ENCODE results near the gene PPP6R3.

The PPP6R3 gene

DNA sequence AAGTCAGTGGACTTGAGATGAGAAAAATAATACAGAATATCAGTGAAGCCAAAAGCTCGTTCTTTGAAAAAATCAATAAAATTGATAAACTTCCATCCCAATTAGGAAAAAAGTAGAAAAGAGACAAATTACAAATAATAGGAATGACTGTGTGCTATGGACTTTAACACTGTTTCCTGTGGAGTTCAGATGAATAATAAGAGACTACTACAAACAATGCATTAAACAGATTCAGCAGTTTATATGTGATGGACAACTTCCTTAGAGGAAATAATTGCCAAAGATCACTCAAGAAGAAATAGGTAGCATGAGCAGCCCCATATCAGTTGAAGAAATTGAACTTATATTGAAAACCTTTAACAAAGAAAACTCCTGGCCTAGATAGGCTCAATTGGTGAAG, 99.7 kb downstream of the PPP6R3 start:
- no peak for DNase-seq (ENCODE audit: low read depth in 2 of 2)

DNA sequence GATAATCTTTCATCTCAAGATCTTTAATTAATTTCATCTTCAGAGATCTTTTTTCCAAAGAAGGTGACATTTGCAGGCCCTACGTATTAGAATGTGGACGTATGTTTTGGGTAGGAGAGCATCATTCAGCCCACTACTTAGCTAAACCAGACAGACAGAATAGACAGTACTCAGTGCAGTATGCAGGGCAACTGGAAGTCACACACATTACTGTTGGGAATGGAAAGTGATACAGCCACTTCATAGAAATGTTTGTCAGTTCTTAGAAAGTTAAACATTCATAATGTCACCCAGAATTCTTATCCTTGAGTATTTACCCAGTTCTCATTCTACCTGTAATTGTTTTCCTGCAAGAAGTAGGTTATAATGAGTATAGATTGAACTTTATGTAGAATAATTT, 102.9 kb downstream of the PPP6R3 start:
- DNase-seq (ENCODE audit: low read depth in 2 of 2): no peak

GRCh38 chr11:68564261-68564660, 103.7 kb downstream of the PPP6R3 start:
- no peak for DNase-seq (ENCODE audit: low read depth in 2 of 2)

GRCh38 chr11:68565768-68566167, 105.2 kb downstream of the PPP6R3 start:
- DNase-seq (ENCODE audit: low read depth in 2 of 2): no peak

DNA sequence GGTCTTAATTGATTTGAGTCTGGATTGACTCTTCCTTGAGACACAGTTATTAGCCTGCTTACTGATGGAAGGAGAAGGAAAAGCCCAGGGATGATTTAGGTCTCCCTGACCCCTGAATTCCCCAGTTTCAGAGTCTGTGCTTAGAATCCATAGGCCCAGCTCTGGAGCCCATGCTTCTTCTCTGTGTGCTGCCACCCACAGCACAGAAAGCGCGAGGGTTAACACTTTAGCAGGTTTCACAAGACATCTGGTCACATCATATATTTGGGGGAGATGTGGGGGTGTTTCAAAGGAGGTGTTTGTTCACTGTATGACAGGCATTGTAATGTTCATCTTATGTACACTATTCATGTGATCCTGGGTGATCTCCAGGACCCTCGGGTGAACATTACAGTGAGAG, 107.0 kb downstream of the PPP6R3 start:
- no peak for DNase-seq (ENCODE audit: low read depth in 2 of 2)

DNA sequence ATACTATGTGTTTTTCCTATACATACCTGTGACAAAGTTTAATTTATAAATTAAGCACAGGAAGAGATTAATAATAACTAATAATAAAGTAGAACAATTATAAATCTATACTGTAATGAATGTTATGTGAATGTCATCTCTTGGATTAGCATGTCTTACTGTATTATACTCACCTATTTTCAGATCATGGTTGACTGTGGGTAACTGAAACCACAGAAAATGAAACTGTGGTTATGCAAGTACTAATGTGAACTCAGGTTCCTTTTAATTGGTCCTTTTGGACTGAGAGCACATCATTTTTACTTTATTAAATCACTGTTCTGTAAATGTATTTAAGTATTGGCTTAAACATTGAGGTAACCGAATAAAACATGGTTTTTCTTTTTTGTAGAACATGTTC, 108.8 kb downstream of the PPP6R3 start:
- DNase-seq (ENCODE audit: low read depth in 2 of 2): no peak

- no peak for DNase-seq (ENCODE audit: low read depth in 2 of 2)
Observed at GRCh38 chr11:68570691-68571090, 110.1 kb downstream of the PPP6R3 start.

GRCh38 chr11:68574308-68574707, 113.8 kb downstream of the PPP6R3 start:
- DNase-seq (ENCODE audit: low read depth in 2 of 2): no peak

GRCh38 chr11:68575025-68575665, 114.6 kb downstream of the PPP6R3 start:
- DNase-seq (ENCODE audit: low read depth in 2 of 2): no peak

DNA sequence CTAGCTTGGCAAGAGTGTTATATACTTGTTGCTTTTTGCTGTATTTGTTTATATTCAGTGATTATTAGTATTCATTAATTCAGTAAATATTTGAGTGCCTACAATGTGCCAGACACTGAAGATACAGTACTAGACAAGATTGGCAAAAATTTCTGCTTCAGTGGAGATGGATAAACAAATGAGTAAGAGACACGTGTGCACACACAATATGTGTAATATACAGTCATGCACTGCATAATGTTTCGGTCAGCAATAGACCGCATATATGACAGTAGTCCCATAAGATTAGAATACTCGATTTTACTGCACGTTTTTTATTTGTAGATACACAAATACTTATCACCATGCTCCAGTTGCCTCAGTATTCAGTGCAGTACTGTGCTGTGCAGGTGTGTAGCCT, 118.9 kb downstream of the PPP6R3 start:
- DNase-seq (ENCODE audit: low read depth in 2 of 2): no peak

GRCh38 chr11:68581439-68581838, 120.9 kb downstream of the PPP6R3 start:
- no peak for DNase-seq (ENCODE audit: low read depth in 2 of 2)

GRCh38 chr11:68581901-68582300, 121.3 kb downstream of the PPP6R3 start:
- DNase-seq (ENCODE audit: low read depth in 2 of 2): no peak

GRCh38 chr11:68582416-68583040, 122.0 kb downstream of the PPP6R3 start:
- no peak for DNase-seq (ENCODE audit: low read depth in 2 of 2)

- DNase-seq (ENCODE audit: low read depth in 2 of 2): no peak
Observed at GRCh38 chr11:68583041-68583446, 122.5 kb downstream of the PPP6R3 start.

GRCh38 chr11:68584097-68584496, 123.5 kb downstream of the PPP6R3 start:
- DNase-seq (ENCODE audit: low read depth in 2 of 2): peak; percentile 18 to 28

DNA sequence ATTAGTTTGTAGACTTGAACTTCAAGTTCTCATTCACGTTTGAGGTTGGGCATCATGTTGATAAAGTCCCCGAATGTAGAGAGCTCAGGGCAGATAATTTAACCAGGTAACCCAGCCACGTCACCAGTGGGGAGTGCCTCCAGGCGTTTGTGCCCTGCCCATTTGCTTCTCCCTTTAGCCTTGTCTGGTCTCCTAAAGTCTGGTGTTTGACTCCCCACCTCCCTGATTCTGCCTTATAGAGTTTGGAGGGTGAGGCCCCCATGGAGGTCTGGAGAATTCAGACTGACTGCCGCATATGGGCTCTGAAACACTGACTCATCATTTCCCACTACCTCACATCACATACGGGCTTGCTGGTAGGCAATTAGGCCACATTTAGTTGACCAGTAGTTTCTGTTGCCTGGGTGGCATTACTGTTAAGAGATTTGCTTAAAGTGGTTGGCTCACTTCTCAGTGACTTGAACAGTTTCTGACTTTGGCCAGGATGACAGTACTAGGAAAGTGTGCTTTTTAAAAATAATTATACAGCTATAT, 124.5 kb downstream of the PPP6R3 start:
- DNase-seq (ENCODE audit: low read depth in 2 of 2): no peak

DNA sequence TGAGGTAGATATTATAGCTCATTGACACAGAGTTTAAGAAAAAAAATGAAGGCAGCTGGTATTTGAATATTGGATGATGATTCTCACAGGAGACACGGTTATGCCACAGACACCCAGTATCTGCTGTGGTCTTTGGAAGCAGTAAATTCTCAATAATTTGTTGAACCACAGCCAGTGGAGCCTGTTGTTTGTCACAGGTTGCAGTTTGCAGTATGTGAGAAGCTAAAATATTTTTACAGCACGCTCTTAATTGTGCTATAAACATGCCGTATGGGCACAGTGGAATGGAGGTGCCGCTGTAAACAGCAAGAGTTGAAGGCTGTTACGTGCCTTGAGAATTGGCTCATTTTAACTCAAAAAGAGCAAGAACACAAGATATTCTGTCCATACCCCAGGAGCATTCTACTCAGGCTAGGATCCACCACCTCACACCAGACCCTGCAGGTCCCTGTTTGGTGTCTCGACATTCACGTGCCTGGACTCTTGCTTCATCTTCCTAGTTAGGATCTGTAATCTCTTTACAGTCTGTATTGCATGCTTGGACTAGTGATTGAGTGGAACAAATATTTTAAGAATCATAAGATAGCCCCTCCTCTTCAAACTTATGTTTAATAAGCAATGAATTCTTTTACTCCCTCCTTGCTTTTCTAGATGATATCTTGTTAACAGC, 129.1 kb downstream of the PPP6R3 start:
- DNase-seq (ENCODE audit: low read depth in 2 of 2): no peak

GRCh38 chr11:68591719-68592118, 131.2 kb downstream of the PPP6R3 start:
- DNase-seq (ENCODE audit: low read depth in 2 of 2): no peak

- no peak for DNase-seq (ENCODE audit: low read depth in 2 of 2)
Observed at GRCh38 chr11:68593441-68593840, 132.9 kb downstream of the PPP6R3 start.

DNA sequence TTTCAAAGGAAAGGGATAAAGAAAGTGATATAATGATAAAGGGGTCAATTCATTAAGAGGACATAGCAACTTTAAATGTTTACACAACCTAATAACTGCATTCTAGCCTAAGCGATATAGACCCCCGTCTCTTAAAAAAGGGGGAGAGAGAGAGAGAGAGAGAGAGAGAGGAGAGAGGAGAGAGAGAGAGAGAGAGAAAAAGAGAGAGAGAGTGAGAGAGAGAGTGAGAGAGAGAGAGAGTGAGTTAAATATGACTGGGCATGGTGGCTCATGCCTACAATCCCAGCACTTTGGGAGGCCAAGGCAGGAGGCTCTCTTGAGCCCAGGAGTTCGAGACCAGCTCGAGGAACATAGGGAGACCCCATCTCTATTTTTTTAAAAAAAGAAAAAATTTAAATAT, 133.6 kb downstream of the PPP6R3 start:
- no peak for DNase-seq (ENCODE audit: low read depth in 2 of 2)

- DNase-seq (ENCODE audit: low read depth in 2 of 2): no peak
Observed at GRCh38 chr11:68596231-68596630, 135.7 kb downstream of the PPP6R3 start.

GRCh38 chr11:68598816-68599653, 138.5 kb downstream of the PPP6R3 start:
- no peak for DNase-seq (ENCODE audit: low read depth in 2 of 2)
